GM19395 (cell line): ENCODE data around the gene STIM1.
"Not testable (repeated sequence)": the region's sequence is repeated elsewhere in the genome, so short reads cannot be mapped to it uniquely, and the experiment has no call there.

Experiments used
- ATAC-seq: cut with Tn5 transposase; IDR thresholded peaks from one replicate; pipeline ENCODE4 v1.9.1; 2021; ENCODE audit warnings: mild to moderate bottlenecking, moderate library complexity; ENCODE audit not compliant: unreplicated experiment

STIM1 gene

GRCh38 chr11:3854977-3855807, at the start of gene STIM1:
TSS of gene STIM1 (plus strand) at chr11:3855664. CDS start at chr11:3856271, 607 bp downstream.
- ATAC-seq = peak; percentile 71

GRCh38 chr11:3807909-3808860, 47.3 kb upstream of the STIM1 start, which contains the start of gene PGAP2:
TSS of gene PGAP2 (plus strand) at chr11:3808560. CDS start at chr11:3811260, 2,700 bp downstream.
- ATAC-seq = peak; percentile 76

- ATAC-seq = peak; percentile 80
Measured at GRCh38 chr11:3808861-3809623, 46.4 kb upstream of the STIM1 start.

DNA sequence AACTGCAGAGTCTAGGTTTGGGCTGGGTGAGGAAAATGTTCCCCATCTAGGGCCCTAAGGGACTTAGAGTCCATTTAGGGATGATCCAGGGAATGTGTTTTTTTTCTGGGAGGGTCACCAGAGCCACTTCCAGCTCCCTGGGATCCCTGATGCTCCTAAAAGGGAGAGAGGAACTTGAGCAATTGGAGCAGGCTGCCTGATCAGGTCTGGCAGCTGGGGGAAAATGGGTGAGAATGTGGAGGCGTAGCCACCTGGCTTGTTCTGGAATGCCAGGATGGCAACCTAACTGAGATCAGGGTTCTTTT, 45.9 kb upstream of the STIM1 start:
- ATAC-seq = no peak

GRCh38 chr11:3810446-3810845, 45.0 kb upstream of the STIM1 start:
- ATAC-seq = no peak

DNA sequence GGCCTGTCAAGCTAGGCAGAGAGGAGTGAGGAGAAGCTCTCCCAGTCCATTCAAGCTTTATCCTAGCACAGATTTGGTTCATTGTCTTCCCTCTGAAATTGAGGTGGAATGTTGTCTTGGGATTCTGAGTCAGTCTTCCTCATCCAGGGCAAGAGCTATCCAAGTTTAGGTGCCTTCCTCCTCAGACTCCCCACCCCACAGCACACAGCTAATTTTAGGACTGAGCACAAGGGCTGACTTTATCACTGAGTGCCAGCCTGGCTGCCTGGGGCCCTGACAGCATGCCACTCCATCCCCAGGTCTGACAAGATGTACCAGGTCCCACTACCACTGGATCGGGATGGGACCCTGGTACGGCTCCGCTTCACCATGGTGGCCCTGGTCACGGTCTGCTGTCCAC, 44.5 kb upstream of the STIM1 start:
- ATAC-seq = no peak

- not testable (repeated sequence) for ATAC-seq
Measured at GRCh38 chr11:3814832-3815231, 40.6 kb upstream of the STIM1 start.

GRCh38 chr11:3815845-3816244, 39.6 kb upstream of the STIM1 start:
- ATAC-seq = no peak

DNA sequence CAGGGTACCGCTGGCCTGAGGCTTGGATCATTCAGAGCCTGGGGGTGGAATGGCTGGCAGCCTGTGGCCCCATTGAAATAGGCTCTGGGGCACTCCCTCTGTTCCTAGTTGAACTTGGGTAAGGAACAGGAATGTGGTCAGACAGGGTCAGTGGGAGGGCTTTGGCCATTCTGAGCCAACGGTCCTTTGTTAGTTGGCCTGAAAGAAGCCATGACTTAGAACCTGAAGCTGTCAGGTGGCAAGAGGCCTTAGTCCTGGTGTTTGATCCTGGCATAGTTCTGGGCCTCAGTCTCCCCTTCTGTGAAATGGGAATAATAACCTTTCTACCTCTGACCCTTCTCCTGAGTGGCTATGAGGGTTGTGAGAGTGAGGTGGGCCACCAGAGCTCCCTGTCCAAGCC, 38.8 kb upstream of the STIM1 start:
- ATAC-seq = no peak

GRCh38 chr11:3817181-3817800, 38.2 kb upstream of the STIM1 start:
- ATAC-seq = no peak

GRCh38 chr11:3820971-3821370, 34.5 kb upstream of the STIM1 start:
- ATAC-seq = no peak

GRCh38 chr11:3822312-3822711, 33.2 kb upstream of the STIM1 start:
- no peak for ATAC-seq

DNA sequence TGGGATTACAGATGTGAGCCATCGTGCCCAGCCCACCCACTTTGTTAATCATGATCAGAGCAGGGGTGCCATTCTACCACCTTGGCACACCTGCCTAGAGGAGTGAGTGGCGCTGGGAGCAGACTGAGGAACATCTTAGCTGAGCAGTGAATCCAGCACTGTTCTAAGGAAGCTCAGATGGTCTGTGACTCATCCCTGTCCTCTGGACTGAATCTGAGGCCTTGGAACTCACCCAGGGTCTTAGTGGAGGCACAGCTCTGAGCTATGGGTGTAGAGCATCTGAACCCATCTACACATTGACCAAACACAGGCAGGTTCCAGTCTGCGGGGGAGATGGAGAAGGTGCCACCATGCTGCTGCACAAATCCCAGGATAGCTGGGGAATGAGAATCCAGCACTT, 32.2 kb upstream of the STIM1 start:
- no peak for ATAC-seq

- no peak for ATAC-seq
Measured at GRCh38 chr11:3823762-3824506, 31.5 kb upstream of the STIM1 start.

DNA sequence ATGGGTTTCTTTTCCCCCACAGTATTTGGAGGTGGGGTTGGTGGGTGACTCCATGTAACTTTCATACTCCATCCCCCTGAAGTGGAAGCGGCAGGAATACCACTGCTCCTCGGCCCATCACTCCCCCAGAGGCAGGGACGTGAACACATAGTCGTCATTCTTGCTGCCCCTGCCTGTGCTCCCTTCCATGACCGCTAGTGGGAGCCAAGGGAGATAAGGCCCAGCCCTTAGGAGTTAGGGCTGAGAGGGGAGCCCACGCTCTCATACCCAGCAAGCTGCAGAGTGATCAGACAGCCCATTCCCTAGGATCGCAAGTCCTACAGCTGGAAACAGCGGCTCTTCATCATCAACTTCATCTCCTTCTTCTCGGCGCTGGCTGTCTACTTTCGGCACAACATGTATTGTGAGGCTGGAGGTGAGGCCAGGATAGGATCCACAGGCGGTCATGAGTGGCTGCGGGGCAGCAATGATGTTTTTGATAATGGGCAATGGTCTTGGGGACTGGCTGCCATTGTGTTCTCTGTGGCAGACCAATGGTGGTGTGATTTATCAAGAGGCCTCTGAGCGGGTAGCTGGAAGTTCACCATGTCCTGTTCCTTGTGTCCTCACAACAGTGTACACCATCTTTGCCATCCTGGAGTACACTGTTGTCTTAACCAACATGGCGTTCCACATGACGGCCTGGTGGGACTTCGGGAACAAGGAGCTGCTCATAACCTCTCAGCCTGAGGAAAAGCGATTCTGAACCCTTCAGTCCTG, 30.6 kb upstream of the STIM1 start:
- peak; percentile 88 for ATAC-seq

GRCh38 chr11:3825473-3826154, 29.9 kb upstream of the STIM1 start:
- ATAC-seq = no peak

- no peak for ATAC-seq
Measured at GRCh38 chr11:3826721-3827120, 28.7 kb upstream of the STIM1 start.

DNA sequence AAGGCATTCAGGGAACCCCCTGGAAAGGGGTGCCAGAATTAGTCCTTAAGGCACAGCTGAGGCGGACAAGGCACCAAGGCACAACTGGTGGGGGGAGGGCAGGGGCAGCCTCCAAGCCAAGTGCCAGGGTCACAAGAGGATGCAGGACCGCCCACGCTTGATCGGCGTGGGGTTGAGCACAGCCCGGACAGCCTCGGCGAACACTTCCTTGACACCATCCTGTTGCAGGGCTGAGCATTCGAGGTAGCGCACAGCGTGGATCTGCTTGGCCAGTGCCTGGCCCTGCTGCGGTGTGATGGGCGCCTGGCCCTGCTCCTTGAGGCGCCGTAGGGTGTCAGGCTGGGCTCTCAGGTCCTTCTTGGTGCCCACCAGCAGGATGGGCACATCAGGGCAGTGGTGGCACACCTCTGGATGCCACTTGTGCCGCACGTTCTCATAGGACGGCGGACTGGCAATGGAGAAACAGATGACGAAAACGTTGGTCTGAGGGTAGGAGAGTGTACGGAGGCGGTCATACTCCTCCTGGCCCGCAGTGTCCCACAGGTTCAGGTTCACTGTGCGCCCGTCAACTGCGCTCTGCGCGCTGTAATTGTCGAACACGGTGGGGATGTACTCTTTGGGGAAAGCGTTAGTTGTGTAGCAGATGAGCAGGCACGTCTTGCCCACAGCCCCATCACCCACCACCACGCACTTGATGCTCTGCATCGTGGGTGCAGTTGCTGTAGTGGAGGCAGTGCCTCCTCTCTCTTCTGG, 27.9 kb upstream of the STIM1 start:
- no peak for ATAC-seq
